Prostate gland (tissue), 2 donors: ENCODE data around the gene BMP6. TPM values are rescaled to one million over a fixed set of nuclear protein-coding genes. Genes with fewer than 3 reads are reported as not detected.

Source experiments
- DNase-seq: peaks from one replicate; pipeline ENCODE4 v3.0.0-alpha.2; 2019; ENCODE audit warnings: low spot score
- H3K27ac ChIP-seq, 2 donors: fragments of 200-600 bp; sonication (generic); 2 replicates each; pipeline ENCODE4 v1.5.1; 2017 to 2019
- H3K27me3 ChIP-seq: fragments of 200-600 bp; sonication (generic); replicated peaks from 2 replicates; pipeline ENCODE4 v1.5.1; 2019; ENCODE audit not compliant: insufficient read depth
- H3K36me3 ChIP-seq, 2 donors: fragments of 200-600 bp; sonication (generic); 1 replicate in 1 of 2; 2 replicates in 1 of 2; pipeline versions ENCODE4 v1.5.1 to v1.8.1; 2017 to 2019
- H3K4me1 ChIP-seq: fragments of 200-600 bp; sonication (generic); replicated peaks from 2 replicates; pipeline ENCODE4 v1.5.1; 2019
- H3K4me3 ChIP-seq, 2 donors: fragments of 200-600 bp; sonication (generic); 2 replicates each; pipeline ENCODE4 v1.5.1; 2017 to 2019
- H3K9me3 ChIP-seq: fragments of 200-600 bp; sonication (generic); 2 replicates; pipeline ENCODE4 v1.5.1; 2017
- CTCF ChIP-seq, 4 experiments: fragments of 200-600 bp in 2 of 4; fragments of 450-650 bp in 2 of 4; sonication (generic) in 2 of 4; IDR thresholded peaks; 1 replicate in 3 of 4; 2 replicates in 1 of 4; pipeline ENCODE4 v1.5.1; 2016 to 2019; ENCODE audit warnings: antibody characterized with exemption in 4 of 4, mild to moderate bottlenecking in 2 of 4, moderate library complexity in 2 of 4
- POLR2A ChIP-seq: fragments of 450-650 bp; IDR thresholded peaks from one replicate; pipeline ENCODE4 v1.6.1; 2016; ENCODE audit warnings: antibody characterized with exemption, mild to moderate bottlenecking
- POLR2AphosphoS5 ChIP-seq: sonication (generic); formaldehyde crosslinking; IDR thresholded peaks from one replicate; pipeline ENCODE4 v1.6.1; 2017; ENCODE audit warnings: antibody characterized with exemption
- WGBS: methylation state at CpG from one replicate; pipeline ENCODE4 v1.1.5; 2018; 5-methylcytosine and 5-hydroxymethylcytosine counted together
- intact Hi-C: fragments of 100-400 bp; cut with DNase I; formaldehyde crosslinking; loops from one replicate; pipeline ENCODE4 v1.14.2; 2022
- total RNA-seq, 2 donors: library from RNA; depleted of rRNA; stranded (reverse); fragments of >200 nt; gene quantifications; one replicate each; pipeline ENCODE4 v1.1.0, GENCODE V29; 2016

BMP6 gene
- total RNA-seq, 2 donors from 2014 or later, result 0.36 to 10.2 TPM

GRCh38 chr6:7787731-7788130, 61.8 kb downstream of the BMP6 start:
- Histone ChIP-seq H3K27ac (no peak overlapping the region), H3K4me1 (no peaks in the 10 kb centered on the region), H3K27me3 (no peaks in the 10 kb centered on the region), H3K4me3 (no peak overlapping the region), H3K36me3 (no peaks in the 10 kb centered on the region), H3K9me3 (no peaks in the 10 kb centered on the region)
- intact Hi-C loops, result loop anchor here (5.0 kb wide), 1 partner anchor 125 kb away; the partner anchor contains the start of gene TXNDC5
- 86% methylated on average over 2 of the region's 2 CpGs for WGBS
- no peak for TF ChIP-seq CTCF (IDR thresholded peaks at IDR 0.05)
- no peak for DNase-seq

GRCh38 chr6:7794509-7794908, 68.6 kb downstream of the BMP6 start:
- no peak overlapping the region for H3K4me3 ChIP-seq
- TF ChIP-seq POLR2A (no peak), CTCF (IDR thresholded peaks at IDR 0.05) (no peak), POLR2AphosphoS5 (no peak)
- no peak overlapping the region for H3K27ac ChIP-seq
- no peaks in the 10 kb centered on the region for H3K4me1 ChIP-seq
- H3K9me3 ChIP-seq, result no peaks in the 10 kb centered on the region
- no peak for DNase-seq
- H3K36me3 ChIP-seq, result no peaks in the 10 kb centered on the region
- 65% methylated on average over 2 of the region's 2 CpGs for WGBS
- H3K27me3 ChIP-seq, result no peaks in the 10 kb centered on the region
- intact Hi-C loops, result no loop called here

GRCh38 chr6:7797386-7797785, 71.5 kb downstream of the BMP6 start:
- intact Hi-C loops, result no loop called here
- Histone ChIP-seq H3K27ac (no peak overlapping the region), H3K36me3 (no peaks in the 10 kb centered on the region), H3K4me3 (no peak overlapping the region), H3K27me3 (no peaks in the 10 kb centered on the region), H3K4me1 (no peaks in the 10 kb centered on the region), H3K9me3 (no peaks in the 10 kb centered on the region)
- WGBS, result 97% methylated on average over 2 of the region's 2 CpGs
- DNase-seq, result no peak
- no peak for TF ChIP-seq POLR2A
- no peak for TF ChIP-seq POLR2AphosphoS5
- TF ChIP-seq CTCF (IDR thresholded peaks at IDR 0.05), result no peak

GRCh38 chr6:7798751-7799150, 72.9 kb downstream of the BMP6 start:
- intact Hi-C loops, result no loop called here
- H3K36me3 ChIP-seq, result no peaks in the 10 kb centered on the region
- no peak for DNase-seq
- no peak overlapping the region for H3K4me3 ChIP-seq
- H3K27ac ChIP-seq, result no peak overlapping the region
- H3K27me3 ChIP-seq, result no peaks in the 10 kb centered on the region
- H3K9me3 ChIP-seq, result no peaks in the 10 kb centered on the region
- TF ChIP-seq CTCF (IDR thresholded peaks at IDR 0.05), result no peak
- no peak for TF ChIP-seq POLR2A
- TF ChIP-seq POLR2AphosphoS5, result no peak
- no peaks in the 10 kb centered on the region for H3K4me1 ChIP-seq
- 86% methylated on average over 6 of the region's 6 CpGs for WGBS

GRCh38 chr6:7802662-7803061, 76.8 kb downstream of the BMP6 start:
- DNase-seq, result no peak
- Histone ChIP-seq H3K36me3 (no peaks in the 10 kb centered on the region), H3K27ac (no peak overlapping the region), H3K4me1 (peaks cover 3% of the 10 kb centered on the region), H3K9me3 (no peaks in the 10 kb centered on the region), H3K27me3 (no peaks in the 10 kb centered on the region), H3K4me3 (no peak overlapping the region)
- intact Hi-C loops, result no loop called here
- 94% methylated on average over 3 of the region's 3 CpGs for WGBS
- TF ChIP-seq POLR2A, result no peak
- no peak for TF ChIP-seq CTCF (IDR thresholded peaks at IDR 0.05)
- no peak for TF ChIP-seq POLR2AphosphoS5
